GM19372 (cell line): ENCODE measurements around the gene PLXND1.

ENCODE experiments used
- ATAC-seq: cut with Tn5 transposase; IDR thresholded peaks from one replicate; pipeline ENCODE4 v1.9.1; 2021; ENCODE audit warnings: mild to moderate bottlenecking, low read depth, moderate library complexity; ENCODE audit not compliant: unreplicated experiment

The PLXND1 gene

DNA sequence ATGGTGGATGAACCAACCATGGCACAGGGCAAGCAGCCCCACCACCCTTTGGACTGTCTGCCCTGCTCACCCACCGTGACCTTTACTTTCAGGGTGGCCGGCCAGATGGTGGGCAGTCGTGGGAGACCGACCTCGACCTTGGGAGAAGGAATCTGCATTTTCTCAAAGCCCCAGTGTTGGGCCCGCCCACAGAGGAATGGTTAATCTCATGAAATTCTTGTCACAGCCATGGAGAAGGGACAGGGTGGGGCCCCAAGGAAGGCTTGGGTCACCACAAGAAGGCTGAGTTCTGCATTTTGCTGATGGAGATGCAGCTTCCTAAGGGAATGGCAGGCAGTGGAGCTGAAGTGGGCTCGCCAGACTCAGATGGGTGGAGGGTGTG is 2.9 kb downstream of the PLXND1 start:
- no peak for ATAC-seq

GRCh38 chr3:129602730-129603560 is 3.5 kb downstream of the PLXND1 start:
- ATAC-seq: no peak

DNA sequence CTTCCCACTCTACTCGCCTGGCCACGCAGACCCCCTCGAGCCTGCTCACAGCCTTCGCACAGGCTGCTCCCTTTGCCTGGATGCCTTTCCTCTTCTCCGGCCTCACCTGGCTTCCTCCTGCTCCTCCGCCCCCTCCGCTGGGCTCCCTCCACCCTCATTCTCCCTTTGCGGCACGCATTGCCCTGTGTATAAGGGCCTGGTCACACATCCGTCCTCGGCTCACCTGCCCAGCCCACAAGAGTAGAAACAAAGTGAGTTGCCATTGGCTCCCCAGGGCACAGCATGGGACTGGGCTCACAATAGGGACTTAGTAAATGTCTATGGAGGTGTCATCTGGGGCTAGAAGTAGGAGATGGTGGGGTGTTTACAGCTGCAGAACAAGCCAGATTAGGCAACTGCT is 4.2 kb downstream of the PLXND1 start:
- no peak for ATAC-seq

DNA sequence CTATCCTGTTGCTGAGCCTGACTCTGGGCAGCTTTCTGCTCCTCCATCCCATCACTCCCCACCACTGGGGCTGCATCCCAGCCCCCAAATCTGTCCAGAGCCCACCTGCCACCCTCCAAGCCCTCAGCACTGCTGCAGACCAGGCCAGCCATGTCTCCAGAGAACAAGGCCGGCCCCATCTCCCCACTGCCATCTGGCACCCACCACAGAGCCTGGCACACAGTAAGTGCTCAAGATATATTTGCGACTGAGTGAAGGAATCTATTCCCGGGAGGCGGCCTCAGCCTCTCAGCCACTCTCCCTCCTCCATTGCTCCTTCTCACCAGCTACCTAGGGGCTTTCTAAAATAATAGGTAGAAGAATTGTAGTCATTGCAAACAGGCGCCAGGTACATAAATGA is 4.8 kb downstream of the PLXND1 start:
- ATAC-seq: no peak

DNA sequence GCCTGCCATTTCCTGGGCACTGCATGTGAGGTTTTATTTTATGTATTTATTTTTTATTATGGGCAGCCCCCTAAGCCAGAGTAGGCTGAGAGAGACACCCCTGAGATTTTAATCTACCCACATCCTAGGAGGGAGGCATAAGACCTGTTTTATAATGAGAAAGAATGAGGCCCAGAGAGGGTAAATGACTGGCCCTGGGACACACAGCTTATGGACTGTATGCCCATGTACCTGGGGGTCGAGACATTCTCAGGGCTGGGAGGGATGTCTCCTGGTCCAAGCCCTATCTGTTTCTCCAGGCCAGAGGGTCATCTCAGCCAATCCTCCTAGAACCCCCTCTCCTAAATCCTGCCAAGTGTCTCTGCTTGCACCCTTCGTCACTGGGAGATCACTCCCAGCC is 6.1 kb downstream of the PLXND1 start:
- no peak for ATAC-seq

GRCh38 chr3:129599607-129600006 is 6.9 kb downstream of the PLXND1 start:
- ATAC-seq: no peak

GRCh38 chr3:129599073-129599472 is 7.4 kb downstream of the PLXND1 start:
- ATAC-seq: no peak

DNA sequence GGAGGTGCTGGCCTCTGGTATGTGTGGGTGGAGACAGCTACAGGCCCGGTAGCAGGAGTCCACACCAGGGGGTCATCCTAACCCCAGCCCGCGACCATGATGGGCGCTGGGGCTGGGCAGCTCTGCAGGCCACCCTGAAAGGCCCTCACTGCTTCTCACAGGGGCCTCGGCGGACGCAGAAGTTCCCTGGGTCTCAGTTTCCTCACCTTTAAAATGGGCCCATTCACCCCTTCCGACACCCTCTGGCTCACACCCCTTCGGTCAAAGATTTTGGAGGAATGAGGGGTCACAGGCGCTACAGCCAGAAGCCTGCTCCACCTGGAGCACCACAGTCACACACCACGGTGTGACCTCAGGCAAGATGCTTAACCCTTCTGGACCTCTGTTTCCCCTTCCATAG is 8.0 kb downstream of the PLXND1 start:
- ATAC-seq: no peak

DNA sequence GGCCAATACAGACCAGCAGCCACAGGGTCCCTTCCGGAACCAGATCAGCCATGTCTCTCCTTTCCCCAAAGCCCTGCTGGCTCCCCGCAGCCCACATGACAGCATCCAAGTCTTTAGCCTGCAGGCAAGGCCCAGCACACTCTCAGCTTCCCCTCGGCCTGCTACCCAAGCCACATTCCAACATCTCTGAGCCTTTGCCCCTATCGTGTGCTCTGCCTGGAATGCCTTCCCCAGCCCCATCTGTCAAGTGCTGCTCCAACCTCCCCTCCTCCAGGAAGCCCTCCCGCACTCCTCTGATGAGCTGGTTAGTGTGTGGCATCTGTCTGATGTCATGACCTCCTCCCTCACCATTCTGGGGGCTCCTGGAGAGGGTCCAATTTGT is 8.5 kb downstream of the PLXND1 start:
- ATAC-seq: no peak

DNA sequence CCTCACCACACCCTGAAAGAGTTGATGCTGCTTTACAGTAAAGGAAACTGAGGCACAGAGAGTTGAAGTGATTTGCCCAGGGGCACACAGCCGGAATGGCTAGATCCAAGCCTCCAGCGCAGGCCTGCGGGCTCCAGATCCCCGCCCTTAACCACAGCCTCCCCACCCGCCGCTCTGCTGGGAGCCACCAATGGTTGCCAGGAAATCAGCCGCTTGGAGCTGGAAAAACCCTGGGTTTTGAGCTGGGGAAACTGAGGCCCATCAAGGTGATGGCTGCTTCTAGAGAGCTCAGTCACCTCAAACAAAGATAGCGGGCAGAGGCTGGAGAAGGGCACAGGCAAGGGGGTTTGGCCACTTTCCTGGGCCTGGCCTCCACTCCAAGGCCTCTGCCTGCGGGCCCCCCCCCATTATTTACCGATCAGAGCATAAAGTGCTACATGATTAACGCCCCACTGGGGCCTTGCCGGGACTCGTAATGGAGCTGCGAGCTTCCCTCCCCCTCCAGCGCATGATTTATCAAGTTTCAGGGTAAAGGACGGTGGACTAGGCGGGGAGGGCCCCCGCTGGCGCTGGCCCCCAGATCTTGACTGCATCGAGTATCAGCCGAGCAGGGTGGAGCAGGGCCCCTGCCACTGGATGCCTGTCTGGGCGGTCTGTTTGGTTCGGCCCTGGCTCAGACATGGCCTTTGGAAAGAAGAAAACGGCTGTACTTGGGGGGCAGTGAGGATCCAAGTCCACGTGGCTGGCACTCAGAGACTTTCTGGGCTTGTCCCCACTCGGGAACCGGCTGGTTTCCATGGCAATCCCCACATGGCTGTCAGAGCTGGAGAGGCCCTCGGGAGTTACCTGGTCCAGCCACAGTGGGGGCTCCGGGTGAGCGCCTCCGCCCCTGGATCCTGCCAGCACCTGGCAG is 9.1 kb downstream of the PLXND1 start:
- ATAC-seq: no peak

DNA sequence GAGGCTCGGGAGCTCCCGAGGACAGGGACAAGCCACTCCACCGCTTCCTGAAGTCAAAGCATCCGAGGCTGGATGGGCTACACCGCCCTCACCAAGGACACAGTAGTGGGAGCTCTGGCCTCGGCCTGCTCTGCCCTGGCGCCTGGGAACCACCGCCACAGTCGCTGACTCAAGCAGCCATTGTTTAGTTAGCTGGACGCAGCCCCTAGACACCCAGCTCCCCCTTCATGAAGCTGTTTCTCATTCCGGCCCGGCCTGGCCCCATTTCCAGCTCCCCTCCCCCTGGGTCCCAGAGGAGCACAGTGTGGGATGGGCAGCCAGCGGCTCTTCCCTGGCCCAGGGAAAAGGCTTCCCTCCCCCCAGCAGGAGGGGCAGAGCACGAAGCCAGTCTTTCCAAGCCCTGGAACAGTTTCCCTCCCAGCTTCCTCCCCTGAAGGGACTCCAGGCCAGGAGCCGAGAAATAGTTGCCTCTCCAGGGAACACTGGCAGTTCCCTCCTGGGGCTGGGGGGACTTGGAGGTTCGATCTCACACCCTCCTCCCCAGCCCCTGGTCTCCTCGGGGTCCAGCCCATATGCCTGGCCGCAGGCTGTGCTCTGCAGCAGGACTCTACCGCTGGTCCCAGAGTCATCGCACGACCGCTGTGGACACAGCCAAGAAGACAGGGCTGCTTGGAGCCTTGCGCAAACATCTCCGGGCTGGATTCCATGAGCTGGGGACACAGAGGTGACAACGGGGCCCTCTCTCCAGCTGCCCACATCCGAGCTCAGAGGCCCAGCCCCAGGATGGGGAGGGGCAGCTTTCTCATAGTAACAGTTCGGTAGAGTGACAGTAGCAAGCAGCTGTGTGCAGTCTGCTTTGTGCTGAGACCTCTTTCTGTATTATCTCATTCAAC is 10.0 kb downstream of the PLXND1 start:
- ATAC-seq: no peak

DNA sequence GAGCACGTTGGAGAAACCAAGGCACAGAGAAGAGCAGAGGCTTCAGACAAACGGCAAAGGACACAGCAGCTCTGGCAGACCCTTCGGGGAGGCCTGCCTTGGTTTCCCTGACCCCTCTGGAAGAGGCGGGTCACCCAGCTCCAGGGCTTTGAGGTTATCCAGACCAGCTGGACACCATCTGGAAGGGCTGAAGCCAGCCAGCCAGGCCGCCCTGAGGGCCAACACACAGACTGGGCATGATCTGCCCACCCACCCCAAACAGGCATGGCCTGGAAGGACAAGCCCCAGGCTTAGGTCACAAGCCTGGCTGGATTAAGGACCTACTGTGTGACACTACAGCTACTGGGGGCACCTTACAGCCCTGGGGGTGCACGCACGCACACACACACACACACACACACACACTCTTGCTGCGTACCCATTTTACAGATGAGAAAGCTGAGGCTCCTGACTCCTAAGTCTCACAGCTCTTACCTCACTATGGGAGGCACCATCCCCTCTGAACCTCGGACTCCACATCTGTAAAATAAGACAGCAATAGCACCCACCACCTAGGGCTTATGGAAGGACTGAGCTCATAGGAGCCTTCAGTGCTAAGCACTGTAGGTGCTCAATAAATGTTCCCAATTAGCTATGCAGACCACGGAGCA is 10.8 kb downstream of the PLXND1 start:
- no peak for ATAC-seq

GRCh38 chr3:129594907-129595390 is 11.5 kb downstream of the PLXND1 start:
- no peak for ATAC-seq

DNA sequence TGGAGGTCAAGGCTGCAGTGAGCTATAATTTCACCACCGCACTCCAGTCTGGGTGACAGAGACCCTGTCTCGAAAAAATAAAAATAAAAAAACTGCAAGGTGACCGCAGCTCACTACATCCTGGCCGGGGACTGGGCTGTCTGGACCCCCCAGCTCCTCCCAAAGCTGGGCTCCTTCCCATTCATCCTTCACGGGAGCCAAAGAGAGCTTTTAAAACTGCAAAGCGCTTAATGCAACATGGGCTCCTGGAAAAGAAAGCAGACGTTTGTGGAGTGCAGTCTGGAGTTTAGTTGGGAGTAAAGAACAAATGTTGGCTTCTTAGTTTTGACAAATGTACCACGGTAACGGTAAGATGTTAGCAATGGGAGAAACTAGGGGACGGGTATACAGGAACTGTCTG is 12.1 kb downstream of the PLXND1 start:
- no peak for ATAC-seq

- no peak for ATAC-seq
These were observed 12.7 kb downstream of the PLXND1 start for GRCh38 chr3:129593595-129594339.

DNA sequence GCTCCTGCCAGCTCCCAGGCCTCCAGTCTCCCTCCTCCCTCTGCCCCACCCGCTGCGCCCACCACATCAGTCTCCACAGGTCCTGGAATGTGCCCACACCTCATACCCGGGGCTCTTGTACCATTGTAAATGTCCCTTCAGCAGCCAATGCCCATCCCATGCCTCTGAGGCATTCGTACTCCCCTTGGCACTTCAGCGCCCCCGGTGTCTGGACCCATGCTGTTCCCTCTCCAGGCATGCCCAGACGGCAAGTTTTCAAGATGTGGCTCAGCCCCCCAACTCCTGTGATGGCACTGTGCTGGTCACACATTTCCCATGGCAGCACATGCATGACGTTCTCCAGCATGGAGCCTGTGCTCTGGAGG is 13.3 kb downstream of the PLXND1 start:
- no peak for ATAC-seq

DNA sequence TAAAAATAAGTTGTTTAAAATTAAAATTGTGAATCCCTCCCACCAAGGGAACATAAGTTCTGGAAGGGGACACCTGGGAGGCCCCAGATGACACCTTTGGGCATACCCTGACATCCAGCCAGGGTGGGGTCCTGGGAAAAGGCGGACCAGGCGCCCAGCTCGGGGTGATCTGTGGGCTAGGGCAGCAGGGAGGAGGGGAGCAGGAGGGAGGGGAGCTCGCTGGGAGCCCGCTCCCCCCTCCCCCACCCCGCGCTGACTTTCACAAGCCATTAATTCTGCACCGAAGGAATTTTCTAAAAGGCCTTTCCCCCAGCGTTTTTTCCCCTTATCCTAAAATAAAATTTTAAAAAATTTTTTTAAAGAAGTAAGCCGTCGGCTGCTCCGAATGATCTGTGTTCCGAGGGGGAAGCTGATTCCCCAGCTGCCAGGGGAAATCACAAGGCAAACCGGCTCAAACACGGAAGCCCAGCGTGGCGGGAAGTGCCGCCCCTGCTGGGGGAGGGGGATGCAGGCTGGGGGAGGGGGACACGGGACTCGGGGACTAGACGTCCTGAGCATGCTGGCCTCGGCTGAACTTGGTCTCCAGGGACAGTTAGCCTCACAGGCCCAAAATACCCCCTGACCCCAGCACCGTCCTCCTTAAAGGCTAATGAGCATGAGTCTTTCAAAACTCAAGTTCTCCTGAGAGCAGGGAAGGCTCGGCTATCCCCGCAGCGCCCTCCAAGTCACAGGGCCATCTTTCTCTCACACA is 13.9 kb downstream of the PLXND1 start:
- ATAC-seq: no peak

DNA sequence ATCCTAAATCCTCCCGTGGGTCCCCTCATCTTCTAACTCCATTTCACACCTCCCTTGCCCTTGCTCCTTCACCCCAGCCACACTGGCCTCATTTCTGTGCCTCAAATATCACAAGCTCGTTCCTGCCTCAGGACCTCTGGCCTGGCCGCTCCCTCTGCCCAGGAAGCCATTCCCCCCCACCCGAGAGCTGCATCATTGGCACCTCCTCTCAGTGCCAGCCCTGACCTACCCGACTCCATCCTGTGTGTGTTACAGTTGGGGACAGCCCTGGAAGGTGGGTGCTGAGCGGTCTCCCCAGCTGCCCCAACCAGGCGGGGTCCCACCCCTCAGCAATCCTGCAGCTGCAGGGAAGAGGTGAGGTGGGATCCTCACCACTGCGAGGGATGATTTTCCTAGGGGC is 14.5 kb downstream of the PLXND1 start:
- no peak for ATAC-seq

DNA sequence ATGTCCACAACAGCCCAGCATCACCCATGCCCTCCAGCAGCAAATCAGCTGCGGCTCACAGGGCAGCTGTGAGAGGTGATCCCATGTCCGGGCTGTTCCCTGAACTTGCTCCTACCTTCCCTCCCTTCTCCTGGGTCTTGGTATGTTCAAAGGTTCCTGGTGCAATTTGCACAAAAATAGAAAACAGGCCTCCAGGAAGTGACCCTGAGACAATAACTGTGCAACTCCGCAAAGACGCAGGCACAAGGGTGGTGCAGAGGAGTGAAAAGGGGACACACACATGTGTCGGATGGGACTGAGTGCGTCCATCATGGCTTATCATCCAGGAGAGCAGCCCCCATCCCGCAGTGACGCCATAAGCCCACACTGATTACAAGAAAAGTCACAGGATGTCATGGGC is 16.3 kb downstream of the PLXND1 start:
- ATAC-seq: no peak
